RWPE2 (cell line): Measurements from ENCODE around the gene DEAF1.

Experiments
- ATAC-seq: fragments of 200-7000 bp; cut with Tn5 transposase; 3 replicates; pipeline ENCODE4 v1.9.1; 2021; ENCODE audit warnings: low read depth
- DNase-seq: peaks from one replicate; pipeline ENCODE4 v3.0.0-alpha.2; 2020; ENCODE audit warnings: low spot score
- H3K27ac ChIP-seq: fragments of 450-650 bp; 2 replicates; pipeline ENCODE4 v1.5.1; 2017; ENCODE audit warnings: mild to moderate bottlenecking; ENCODE audit not compliant: poor library complexity, severe bottlenecking
- H3K27me3 ChIP-seq: fragments of 250-450 bp; sonication (Bioruptor Pico); 2 replicates; pipeline ENCODE4 v1.5.1; 2021; ENCODE audit warnings: mild to moderate bottlenecking, moderate library complexity; ENCODE audit not compliant: insufficient read depth, poor library complexity, severe bottlenecking
- H3K36me3 ChIP-seq: fragments of 250-450 bp; sonication (Bioruptor Pico); 2 replicates; pipeline ENCODE4 v1.5.1; 2020; ENCODE audit warnings: low read depth, mild to moderate bottlenecking, moderate library complexity
- H3K4me1 ChIP-seq: fragments of 250-450 bp; sonication (Bioruptor Pico); 2 replicates; pipeline ENCODE4 v1.5.1; 2021; ENCODE audit warnings: mild to moderate bottlenecking, moderate library complexity; ENCODE audit not compliant: insufficient read depth, poor library complexity, severe bottlenecking
- H3K4me3 ChIP-seq: fragments of 250-450 bp; sonication (Bioruptor Pico); 2 replicates; pipeline ENCODE4 v1.5.1; 2021; ENCODE audit warnings: mild to moderate bottlenecking, moderate library complexity; ENCODE audit not compliant: severe bottlenecking
- H3K9me3 ChIP-seq: fragments of 250-450 bp; sonication (Bioruptor Pico); 2 replicates; pipeline ENCODE4 v1.5.1; 2021; ENCODE audit warnings: mild to moderate bottlenecking, moderate library complexity; ENCODE audit not compliant: severe bottlenecking
- TF ChIP-seq, protein P1 (sequence below): fragments of 450-650 bp; IDR thresholded peaks from one replicate; pipeline ENCODE4 v1.5.1; 2017; ENCODE audit warnings: mild to moderate bottlenecking, moderate library complexity; ENCODE audit not compliant: poor library complexity, severe bottlenecking

DEAF1 gene

DNA sequence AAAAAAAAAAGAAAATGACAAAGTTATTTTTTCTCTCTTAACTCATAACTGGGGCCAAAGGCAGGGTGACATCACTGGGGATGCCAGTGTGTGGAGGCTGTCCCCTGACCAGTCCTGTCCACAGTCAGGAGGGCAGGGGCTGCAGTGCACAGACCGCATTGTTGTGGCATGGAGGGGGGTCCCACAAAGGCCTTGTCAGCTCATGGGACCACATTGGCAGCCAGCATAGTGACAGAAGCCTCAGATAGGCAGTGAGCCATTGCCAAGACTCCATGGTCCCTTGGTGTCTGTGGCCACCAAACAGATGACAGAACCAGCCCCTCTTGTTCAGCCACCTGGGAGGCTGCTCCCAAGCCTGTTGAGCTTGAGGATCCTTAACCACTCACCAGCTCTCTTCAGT, 4.7 kb upstream of the DEAF1 start:
- Histone ChIP-seq H3K27ac (no peak overlapping the region), H3K9me3 (no peaks in the 10 kb centered on the region), H3K4me1 (peaks cover 31% of the 10 kb centered on the region), H3K4me3 (no peak overlapping the region), H3K36me3 (peaks cover 7% of the 10 kb centered on the region; the same call in 1 of the 2 replicates), H3K27me3 (no peaks in the 10 kb centered on the region)
- ATAC-seq, result no peak
- DNase-seq, result no peak
- TF ChIP-seq, protein P1, sequence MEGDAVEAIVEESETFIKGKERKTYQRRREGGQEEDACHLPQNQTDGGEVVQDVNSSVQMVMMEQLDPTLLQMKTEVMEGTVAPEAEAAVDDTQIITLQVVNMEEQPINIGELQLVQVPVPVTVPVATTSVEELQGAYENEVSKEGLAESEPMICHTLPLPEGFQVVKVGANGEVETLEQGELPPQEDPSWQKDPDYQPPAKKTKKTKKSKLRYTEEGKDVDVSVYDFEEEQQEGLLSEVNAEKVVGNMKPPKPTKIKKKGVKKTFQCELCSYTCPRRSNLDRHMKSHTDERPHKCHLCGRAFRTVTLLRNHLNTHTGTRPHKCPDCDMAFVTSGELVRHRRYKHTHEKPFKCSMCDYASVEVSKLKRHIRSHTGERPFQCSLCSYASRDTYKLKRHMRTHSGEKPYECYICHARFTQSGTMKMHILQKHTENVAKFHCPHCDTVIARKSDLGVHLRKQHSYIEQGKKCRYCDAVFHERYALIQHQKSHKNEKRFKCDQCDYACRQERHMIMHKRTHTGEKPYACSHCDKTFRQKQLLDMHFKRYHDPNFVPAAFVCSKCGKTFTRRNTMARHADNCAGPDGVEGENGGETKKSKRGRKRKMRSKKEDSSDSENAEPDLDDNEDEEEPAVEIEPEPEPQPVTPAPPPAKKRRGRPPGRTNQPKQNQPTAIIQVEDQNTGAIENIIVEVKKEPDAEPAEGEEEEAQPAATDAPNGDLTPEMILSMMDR, result no peak

DNA sequence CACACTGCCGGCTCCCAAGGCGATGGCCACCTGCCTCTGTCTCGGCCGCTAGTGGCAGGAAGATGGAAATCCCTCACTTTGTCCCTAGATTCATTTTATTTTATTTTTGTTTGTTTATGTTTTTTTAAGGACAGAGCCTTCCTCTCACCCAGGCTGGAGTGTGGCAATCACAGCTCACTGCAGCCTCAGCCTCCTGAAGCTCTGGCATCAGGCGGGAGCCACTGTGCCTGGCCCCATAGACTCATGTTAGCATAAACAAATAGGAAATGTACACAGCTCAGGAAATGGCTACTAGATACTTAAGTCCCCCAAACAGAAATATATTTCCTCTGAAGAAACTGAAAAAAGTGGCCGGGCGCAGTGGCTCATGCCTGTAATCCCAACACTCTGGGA, 4.1 kb upstream of the DEAF1 start:
- Histone ChIP-seq H3K36me3 (peaks cover 7% of the 10 kb centered on the region; the same call in 1 of the 2 replicates), H3K27me3 (no peaks in the 10 kb centered on the region), H3K4me3 (no peak overlapping the region), H3K9me3 (no peaks in the 10 kb centered on the region), H3K4me1 (peaks cover 29% of the 10 kb centered on the region), H3K27ac (peak overlapping the region; percentile 92)
- DNase-seq (no peak), ATAC-seq (no peak)
- TF ChIP-seq, protein P1, result no peak

DNA sequence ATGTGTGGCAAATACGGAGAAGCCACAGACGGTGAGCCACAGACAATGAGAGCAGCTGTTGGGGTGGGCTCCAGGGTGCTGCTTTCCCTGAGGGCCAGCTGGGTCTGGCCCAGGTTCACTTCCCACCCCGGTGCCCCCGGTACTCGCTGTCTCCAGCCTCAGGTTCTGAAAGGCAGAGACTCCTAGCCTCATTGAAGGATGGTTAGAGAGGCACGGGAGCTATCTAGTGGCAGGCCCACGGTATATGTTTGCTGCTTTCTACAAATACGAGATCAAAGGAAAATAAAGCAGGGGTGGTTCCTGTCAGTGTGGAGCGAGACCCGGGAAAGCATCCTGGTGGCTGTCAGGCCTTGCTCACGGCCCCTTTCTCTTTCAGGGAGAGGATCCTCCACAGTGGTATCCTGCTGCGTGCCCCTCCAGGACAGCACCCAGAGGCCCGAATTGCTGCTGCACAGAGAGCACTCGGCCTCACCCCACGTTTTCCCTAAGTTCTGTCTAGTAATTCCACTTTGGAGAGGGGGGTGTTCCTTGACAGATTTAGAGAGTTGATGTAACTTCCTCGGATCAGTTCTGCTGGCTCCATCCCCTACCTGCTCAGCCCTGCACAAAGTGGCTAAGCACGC, 3.6 kb upstream of the DEAF1 start:
- TF ChIP-seq, protein P1, result no peak

DNA sequence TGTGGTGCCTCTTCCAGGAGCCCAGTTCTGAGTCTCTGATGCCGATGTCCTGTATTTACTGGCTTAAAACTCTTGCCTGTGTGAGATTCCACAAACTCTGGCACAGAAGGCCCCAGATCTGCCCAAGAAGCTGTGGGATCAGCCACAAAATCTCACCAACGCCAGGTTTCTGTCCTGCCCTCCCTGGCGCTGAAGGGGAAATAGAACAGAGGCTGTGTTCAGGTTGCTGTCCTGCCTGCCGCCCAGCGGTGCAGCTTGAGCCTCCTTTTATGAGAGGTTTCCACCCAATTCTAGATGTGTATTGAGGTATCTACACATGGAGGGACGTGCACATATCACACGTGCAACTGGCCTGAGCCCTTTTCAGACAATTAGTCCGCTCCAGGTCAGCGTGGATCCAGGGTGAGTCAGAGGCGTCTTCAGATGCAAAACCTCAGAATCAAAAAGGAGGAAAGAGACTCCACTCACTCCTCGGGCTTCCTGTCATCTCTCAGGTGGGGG, 2.8 kb upstream of the DEAF1 start:
- ATAC-seq (0 out of 3 replicates have a peak, but pooled peaks have one; percentile 3), DNase-seq (no peak)
- H3K4me1 ChIP-seq, result peaks cover 36% of the 10 kb centered on the region
- H3K9me3 ChIP-seq, result no peaks in the 10 kb centered on the region
- TF ChIP-seq, protein P1, result no peak
- H3K27me3 ChIP-seq, result no peaks in the 10 kb centered on the region
- H3K36me3 ChIP-seq, result peaks cover 7% of the 10 kb centered on the region; the same call in 1 of the 2 replicates
- H3K27ac ChIP-seq, result peak overlapping the region; percentile 92
- no peak overlapping the region for H3K4me3 ChIP-seq

More for the DNA sequence above, 3.6 kb upstream of the DEAF1 start:
- DNase-seq, result peak; percentile 34
- H3K4me3 ChIP-seq, result no peak overlapping the region
- H3K9me3 ChIP-seq, result no peaks in the 10 kb centered on the region
- ATAC-seq, result no peak
- peaks cover 34% of the 10 kb centered on the region for H3K4me1 ChIP-seq
- H3K27ac ChIP-seq, result peak overlapping the region; percentile 92
- no peaks in the 10 kb centered on the region for H3K27me3 ChIP-seq
- peaks cover 7% of the 10 kb centered on the region; the same call in 1 of the 2 replicates for H3K36me3 ChIP-seq

DNA sequence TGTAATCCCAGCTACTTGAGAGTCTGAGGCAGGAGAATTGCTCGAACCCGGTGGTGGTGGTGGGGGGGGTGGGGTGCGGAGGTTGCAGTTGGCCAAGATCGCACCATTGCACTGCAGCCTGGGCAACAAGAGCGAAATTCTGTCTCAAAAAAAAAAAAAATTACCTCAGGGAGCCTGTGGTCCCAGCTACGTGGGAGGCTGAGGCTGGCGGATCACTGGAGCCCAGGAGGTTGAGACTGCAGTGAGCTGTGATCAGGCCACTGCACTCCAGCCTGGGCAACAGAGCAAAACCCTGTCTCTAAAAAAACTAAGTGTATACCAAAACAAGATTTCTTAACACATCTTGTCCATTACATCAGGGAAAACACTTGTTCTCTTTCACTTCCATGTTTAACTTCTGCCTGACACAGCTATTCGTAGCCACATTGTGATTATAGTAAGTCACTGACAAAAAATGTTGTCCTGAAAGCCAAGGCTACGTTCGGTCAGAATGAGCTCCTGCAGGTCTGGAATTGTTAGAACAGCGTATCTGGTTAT, 2.0 kb upstream of the DEAF1 start:
- Histone ChIP-seq H3K4me1 (peaks cover 32% of the 10 kb centered on the region), H3K27me3 (no peaks in the 10 kb centered on the region), H3K27ac (peak overlapping the region; percentile 92), H3K9me3 (no peaks in the 10 kb centered on the region), H3K4me3 (no peak overlapping the region), H3K36me3 (peaks cover 5% of the 10 kb centered on the region; the same call in 1 of the 2 replicates)
- TF ChIP-seq, protein P1, result no peak
- ATAC-seq, result peak; percentile 14
- DNase-seq, result no peak
